Kidney (tissue), 14 donors: Measurements from ENCODE around the gene TBC1D24. TPM values are rescaled to one million over a fixed set of nuclear protein-coding genes. Genes with fewer than 3 reads are reported as not detected.

Experiments used
- DNase-seq, 5 donors: peaks; one replicate each; pipeline ENCODE4 v3.0.0-alpha.2; 2013 to 2020
- FAIRE-seq: peaks from 2 replicates; lab custom pipeline; 2012; peaks lifted over from hg19 to GRCh38; lab: Jason Lieb, UNC
- H3K27ac ChIP-seq, 2 donors: one replicate each; pipeline ENCODE4 v1.7.0; 2013; ENCODE audit warnings: low read depth in 2 of 2, low read length in 2 of 2, inconsistent platforms in 1 of 2
- H3K27me3 ChIP-seq: one replicate; pipeline ENCODE4 v1.7.1; 2013; ENCODE audit warnings: low read length, inconsistent platforms; ENCODE audit not compliant: control insufficient read depth, insufficient read depth
- H3K36me3 ChIP-seq, 3 donors: one replicate each; pipeline versions ENCODE4 v1.7.0 to v1.7.1; 2013; ENCODE audit warnings: low read length in 3 of 3, control low read depth in 1 of 3, inconsistent platforms in 1 of 3; ENCODE audit not compliant: insufficient read depth in 3 of 3, control insufficient read depth in 2 of 3
- H3K4me1 ChIP-seq, 3 donors: one replicate each; pipeline versions ENCODE4 v1.7.0 to v1.7.1; 2013; ENCODE audit warnings: low read length in 3 of 3, inconsistent platforms in 1 of 3, low read depth in 1 of 3; ENCODE audit not compliant: control insufficient read depth in 2 of 3, insufficient read depth in 2 of 3
- H3K4me3 ChIP-seq, 3 donors: one replicate each; pipeline versions ENCODE4 v1.7.0 to v1.8.1; 2013; ENCODE audit warnings: low read length in 3 of 3, control low read depth in 1 of 3, inconsistent platforms in 1 of 3
- H3K9ac ChIP-seq, 3 donors: one replicate each; pipeline versions ENCODE4 v1.7.0 to v1.7.1; 2013; ENCODE audit warnings: low read length in 3 of 3, control low read depth in 1 of 3, inconsistent platforms in 1 of 3
- H3K9me3 ChIP-seq, 3 donors: one replicate each; pipeline versions ENCODE4 v1.7.0 to v1.7.1; 2013; ENCODE audit warnings: low read length in 3 of 3, control low read depth in 1 of 3, inconsistent platforms in 1 of 3; ENCODE audit not compliant: control insufficient read depth in 2 of 3, insufficient read depth in 1 of 3
- CTCF ChIP-seq: IDR thresholded peaks from 3 replicates; pipeline ENCODE4 v1.5.1; 2012; ENCODE audit warnings: mild to moderate bottlenecking, moderate library complexity, borderline replicate concordance; ENCODE audit not compliant: insufficient read depth; ENCODE audit errors: extremely low read depth
- intact Hi-C: fragments of 100-400 bp; cut with DNase I; formaldehyde crosslinking; loops from one replicate; pipeline ENCODE4 v1.11.1; 2022
- polyA plus RNA-seq: library from polyadenylated mRNA; stranded (reverse); fragments of 350-450 nt; fragmentation: Illumina TruSeq; extraction: RNeasy Lipid Tissue Mini Kit (QIAGEN cat#74804); gene quantifications from one replicate; pipeline ENCODE4 v1.2.3, GENCODE V29; 2014; ENCODE audit warnings: low read depth, low replicate concordance; ENCODE audit not compliant: insufficient read depth
- total RNA-seq: library from RNA; stranded (reverse); fragmentation: NEBNext Ultra II Directional; extraction: Animal tissue kit (Norgen Biotek cat#: 25700); gene quantifications from one replicate; pipeline ENCODE4 v1.2.1, GENCODE V29; 2021
- donor health status: control.
- donor health status: control.
- donor health status: control.
- donor health status: control.
- donor health status: control.
- donor health status: DM: yes; HTN: yes; CAD: no.
- donor health status: Normal renal cell carcinoma (clear cell type).

The TBC1D24 gene
- total and polyA plus RNA-seq, 2 donors from 2014 or later: 23.9 to 25.7 TPM

- Histone ChIP-seq H3K36me3 (no peaks in the 10 kb centered on the region), H3K9me3 (no peaks in the 10 kb centered on the region), H3K4me3 (no peak overlapping the region), H3K9ac (no peak overlapping the region), H3K4me1 (peaks cover 0 to 36% (median 0%) of the 10 kb centered on the region in 3 donors), H3K27ac (no peak overlapping the region), H3K27me3 (no peaks in the 10 kb centered on the region)
- FAIRE-seq: no peak
- intact Hi-C loops: no loop called here
- no peak for TF ChIP-seq CTCF
- peak in 2 of 5 donors; percentile 32 to 75 for DNase-seq
Measured at GRCh38 chr16:2471653-2472487, 3.1 kb upstream of the TBC1D24 start.

GRCh38 chr16:2472488-2472864 lies 2.5 kb upstream of the TBC1D24 start:
- H3K4me1 ChIP-seq: peaks cover 0 to 38% (median 3%) of the 10 kb centered on the region in 3 donors
- DNase-seq: peak in 1 of 5 donors; percentile 80
- H3K27me3 ChIP-seq: no peaks in the 10 kb centered on the region

GRCh38 chr16:2472885-2473445 lies 2.0 kb upstream of the TBC1D24 start:
- H3K4me1 ChIP-seq: peaks cover 0 to 43% (median 8%) of the 10 kb centered on the region in 3 donors

More at GRCh38 chr16:2472488-2472864, 2.5 kb upstream of the TBC1D24 start:
- Histone ChIP-seq H3K9me3 (no peaks in the 10 kb centered on the region), H3K9ac (no peak overlapping the region), H3K36me3 (no peaks in the 10 kb centered on the region), H3K4me3 (no peak overlapping the region), H3K27ac (no peak overlapping the region)
- FAIRE-seq: no peak
- intact Hi-C loops: no loop called here
- TF ChIP-seq CTCF: no peak

More at GRCh38 chr16:2472885-2473445, 2.0 kb upstream of the TBC1D24 start:
- no peak for FAIRE-seq
- peak in 2 of 5 donors; percentile 68 to 81 for DNase-seq
- H3K27ac ChIP-seq: no peak overlapping the region
- no peak overlapping the region for H3K9ac ChIP-seq
- intact Hi-C loops: no loop called here
- H3K27me3 ChIP-seq: no peaks in the 10 kb centered on the region
- H3K36me3 ChIP-seq: no peaks in the 10 kb centered on the region
- TF ChIP-seq CTCF: no peak
- no peak overlapping the region for H3K4me3 ChIP-seq
- no peaks in the 10 kb centered on the region for H3K9me3 ChIP-seq
